Muscle of leg (tissue), 16 donors: ENCODE measurements around the gene EXOC3L1. TPM values are rescaled to one million over a fixed set of nuclear protein-coding genes. Genes with fewer than 3 reads are reported as not detected.

Source experiments
- DNase-seq: peaks from one replicate; pipeline ENCODE4 v3.0.0; 2013
- H3K27ac ChIP-seq: one replicate; pipeline ENCODE4 v1.5.1; 2013; ENCODE audit warnings: mild to moderate bottlenecking, low read length, control low read depth
- H3K27me3 ChIP-seq: one replicate; pipeline ENCODE4 v1.6.1; 2013; ENCODE audit warnings: low read length; ENCODE audit not compliant: control insufficient read depth, insufficient read depth
- H3K36me3 ChIP-seq: one replicate; pipeline ENCODE4 v1.6.1; 2013; ENCODE audit warnings: low read length; ENCODE audit not compliant: control insufficient read depth, insufficient read depth
- H3K4me1 ChIP-seq: one replicate; pipeline ENCODE4 v1.6.1; 2013; ENCODE audit warnings: low read length; ENCODE audit not compliant: control insufficient read depth, insufficient read depth
- H3K4me3 ChIP-seq: one replicate; pipeline ENCODE4 v1.5.1; 2013; ENCODE audit warnings: low read length, control low read depth
- H3K9me3 ChIP-seq: replicated peaks from 2 replicates; pipeline ENCODE4 v1.6.1; 2013; ENCODE audit warnings: low read depth, low read length; ENCODE audit not compliant: control insufficient read depth
- WGBS: methylation state at CpG from one replicate; pipeline ENCODE4 v1.1.5; 2013; ENCODE audit warnings: missing lambda C conversion rate; ENCODE audit not compliant: insufficient coverage; 5-methylcytosine and 5-hydroxymethylcytosine counted together
- long read RNA-seq, 11 donors: transcript quantifications; one replicate each; lab custom pipeline, GENCODE V29; 2026
- polyA plus RNA-seq, 8 donors: library from polyadenylated mRNA; unstranded; fragments of 120-200 nt; gene quantifications; one replicate each; pipeline versions ENCODE4 v1.2.1 to v1.2.3, GENCODE V29; 2013; ENCODE audit warnings: inconsistent platforms in 1 of 8, low replicate concordance in 1 of 8; ENCODE audit not compliant: insufficient read length in 8 of 8, insufficient read depth in 1 of 8
- total RNA-seq: library from RNA; stranded (reverse); fragments of 120-200 nt; gene quantifications from one replicate; pipeline ENCODE4 v1.2.4, GENCODE V29; 2013

Gene EXOC3L1
- total RNA-seq (7.6 TPM), polyA plus RNA-seq (10 to 100 TPM in 5 of 8 donors, 1 to 10 TPM in 3; 7.6 to 15.5 (median 11.5) TPM)
- long read RNA-seq, donor 1 = 0 reads
- long read RNA-seq, donor 2 = 0 reads
- long read RNA-seq, donor 3 = 0 reads
- long read RNA-seq, donor 4, partial matches to known transcripts = 0 of 1 reads
- long read RNA-seq, donor 4, other reads (novel, unspliced or antisense) = 0 of 1 reads
- long read RNA-seq, donor 5 = 0 reads
- long read RNA-seq, donor 6, partial matches to known transcripts = 0 of 1 reads
- long read RNA-seq, donor 6, other reads (novel, unspliced or antisense) = 0 of 1 reads
- long read RNA-seq, donor 7 = 0 reads
- long read RNA-seq, donor 8, partial matches to known transcripts = 0 of 1 reads
- long read RNA-seq, donor 8, other reads (novel, unspliced or antisense) = 0 of 1 reads
- long read RNA-seq, donor 9, partial matches to known transcripts = 0 of 1 reads
- long read RNA-seq, donor 9, other reads (novel, unspliced or antisense) = 0 of 1 reads
- long read RNA-seq, donor 10 = 0 reads
- long read RNA-seq, donor 11 = 0 reads

- H3K36me3 ChIP-seq = peaks cover 18% of the 10 kb centered on the region
- H3K27me3 ChIP-seq = no peaks in the 10 kb centered on the region
- H3K4me1 ChIP-seq = peaks cover 81% of the 10 kb centered on the region
- peak within 1 kb of the TSS; percentile 53 for H3K27ac ChIP-seq
- DNase-seq = no peak
- H3K4me3 ChIP-seq = peak within 1 kb of the TSS; percentile 22
- 21% methylated on average over 3 of the region's 6 CpGs for WGBS
- no peaks in the 10 kb centered on the region for H3K9me3 ChIP-seq
Observed at GRCh38 chr16:67190041-67190440, at the start of gene EXOC3L1. EXOC3L1 (minus strand) TSS chr16:67190136; CDS start chr16:67189676, 460 bp downstream.

GRCh38 chr16:67238806-67239470 is 49.0 kb upstream of the EXOC3L1 start:
- Histone ChIP-seq H3K4me3 (no peak overlapping the region), H3K4me1 (peaks cover 19% of the 10 kb centered on the region), H3K36me3 (peaks cover 45% of the 10 kb centered on the region), H3K27me3 (no peaks in the 10 kb centered on the region), H3K27ac (no peak overlapping the region), H3K9me3 (no peaks in the 10 kb centered on the region)
- WGBS = 76% methylated on average over 2 of the region's 9 CpGs
- no peak for DNase-seq

GRCh38 chr16:67238278-67238575 is 48.3 kb upstream of the EXOC3L1 start:
- Histone ChIP-seq H3K4me3 (no peak overlapping the region), H3K9me3 (no peaks in the 10 kb centered on the region), H3K27ac (no peak overlapping the region), H3K36me3 (peaks cover 51% of the 10 kb centered on the region), H3K4me1 (peaks cover 12% of the 10 kb centered on the region), H3K27me3 (no peaks in the 10 kb centered on the region)
- no CpG with 5 or more reads among the region's 3 CpGs for WGBS
- no peak for DNase-seq

GRCh38 chr16:67237396-67238277 is 47.7 kb upstream of the EXOC3L1 start:
- H3K27ac ChIP-seq = no peak overlapping the region
- peaks cover 53% of the 10 kb centered on the region for H3K36me3 ChIP-seq
- no peak overlapping the region for H3K4me3 ChIP-seq
- H3K4me1 ChIP-seq = peaks cover 12% of the 10 kb centered on the region
- no peaks in the 10 kb centered on the region for H3K27me3 ChIP-seq
- no peaks in the 10 kb centered on the region for H3K9me3 ChIP-seq
- no peak for DNase-seq
- WGBS = 63% methylated on average over 8 of the region's 16 CpGs

GRCh38 chr16:67236563-67237395 is 46.8 kb upstream of the EXOC3L1 start:
- no peak overlapping the region for H3K27ac ChIP-seq

GRCh38 chr16:67235816-67236562 is 46.1 kb upstream of the EXOC3L1 start:
- 80% methylated on average over 14 of the region's 17 CpGs for WGBS
- Histone ChIP-seq H3K27me3 (no peaks in the 10 kb centered on the region), H3K4me3 (no peak overlapping the region), H3K9me3 (no peaks in the 10 kb centered on the region), H3K27ac (no peak overlapping the region), H3K36me3 (peaks cover 63% of the 10 kb centered on the region), H3K4me1 (no peaks in the 10 kb centered on the region)
- no peak for DNase-seq

More at GRCh38 chr16:67236563-67237395, 46.8 kb upstream of the EXOC3L1 start:
- no peaks in the 10 kb centered on the region for H3K9me3 ChIP-seq
- no peaks in the 10 kb centered on the region for H3K27me3 ChIP-seq
- H3K4me1 ChIP-seq = peaks cover 7% of the 10 kb centered on the region
- no peak overlapping the region for H3K4me3 ChIP-seq
- peaks cover 55% of the 10 kb centered on the region for H3K36me3 ChIP-seq
- WGBS = 71% methylated on average over 32 of the region's 50 CpGs
- DNase-seq = no peak

GRCh38 chr16:67234180-67234597 is 44.3 kb upstream of the EXOC3L1 start:
- Histone ChIP-seq H3K4me1 (no peaks in the 10 kb centered on the region), H3K36me3 (peaks cover 76% of the 10 kb centered on the region), H3K27me3 (no peaks in the 10 kb centered on the region), H3K4me3 (no peak overlapping the region), H3K9me3 (no peaks in the 10 kb centered on the region), H3K27ac (no peak overlapping the region)
- DNase-seq = no peak
- 79% methylated on average over 10 of the region's 10 CpGs for WGBS

- no peak overlapping the region for H3K27ac ChIP-seq
- no peak overlapping the region for H3K4me3 ChIP-seq
- no peak for DNase-seq
- H3K27me3 ChIP-seq = no peaks in the 10 kb centered on the region
- H3K4me1 ChIP-seq = no peaks in the 10 kb centered on the region
- WGBS = 77% methylated on average over 5 of the region's 7 CpGs
- H3K9me3 ChIP-seq = no peaks in the 10 kb centered on the region
- H3K36me3 ChIP-seq = peaks cover 81% of the 10 kb centered on the region
Observed at GRCh38 chr16:67233596-67233995, 43.7 kb upstream of the EXOC3L1 start.
